ENCODE data around the gene CDH23.

The CDH23 gene

GRCh38 chr10:71678057-71678805 is 281.5 kb downstream of the CDH23 start:
- Mint-ChIP-seq H3K36me3 (no peaks in the 10 kb centered on the region), H3K27me3 (peaks cover 10% of the 10 kb centered on the region), H3K9me3 (no peaks in the 10 kb centered on the region), H3K4me3 (no peak overlapping the region), H3K4me1 (peaks cover 4% of the 10 kb centered on the region), H3K27ac (no peak overlapping the region)
- no peak for ATAC-seq (ENCODE audit: low read depth)
- DNase-seq (ENCODE audit: low spot score in 2 of 2) = no peak

GRCh38 chr10:71679425-71679824 is 282.7 kb downstream of the CDH23 start:
- ATAC-seq (ENCODE audit: low read depth) = no peak
- Mint-ChIP-seq H3K4me3 (no peak overlapping the region), H3K9me3 (no peaks in the 10 kb centered on the region), H3K4me1 (peaks cover 7% of the 10 kb centered on the region), H3K27ac (no peak overlapping the region), H3K36me3 (no peaks in the 10 kb centered on the region), H3K27me3 (peaks cover 10% of the 10 kb centered on the region)
- DNase-seq (ENCODE audit: low spot score in 2 of 2) = no peak

- ATAC-seq (ENCODE audit: low read depth) (no peak), DNase-seq (ENCODE audit: low spot score in 2 of 2) (no peak)
- H3K27me3 Mint-ChIP-seq = peaks cover 10% of the 10 kb centered on the region
- H3K27ac Mint-ChIP-seq = no peak overlapping the region
- peaks cover 10% of the 10 kb centered on the region for H3K4me1 Mint-ChIP-seq
- no peak overlapping the region for H3K4me3 Mint-ChIP-seq
- H3K9me3 Mint-ChIP-seq = no peaks in the 10 kb centered on the region
- H3K36me3 Mint-ChIP-seq = no peaks in the 10 kb centered on the region
These were observed 285.3 kb downstream of the CDH23 start for GRCh38 chr10:71681977-71682376.

GRCh38 chr10:71683301-71683700 is 286.6 kb downstream of the CDH23 start:
- Mint-ChIP-seq H3K36me3 (peaks cover 3% of the 10 kb centered on the region), H3K27ac (peak overlapping the region; percentile 2), H3K4me3 (no peak overlapping the region), H3K27me3 (peaks cover 2% of the 10 kb centered on the region), H3K4me1 (peaks cover 11% of the 10 kb centered on the region), H3K9me3 (peaks cover 5% of the 10 kb centered on the region)
- DNase-seq (ENCODE audit: low spot score in 2 of 2) (no peak), ATAC-seq (ENCODE audit: low read depth) (no peak)

- peaks cover 2% of the 10 kb centered on the region for H3K27me3 Mint-ChIP-seq
- H3K4me3 Mint-ChIP-seq = no peak overlapping the region
- no peak overlapping the region for H3K27ac Mint-ChIP-seq
- H3K36me3 Mint-ChIP-seq = peaks cover 3% of the 10 kb centered on the region
- peaks cover 5% of the 10 kb centered on the region for H3K9me3 Mint-ChIP-seq
- peaks cover 11% of the 10 kb centered on the region for H3K4me1 Mint-ChIP-seq
- DNase-seq (ENCODE audit: low spot score in 2 of 2) (no peak), ATAC-seq (ENCODE audit: low read depth) (peak; percentile 64)
These were observed 287.8 kb downstream of the CDH23 start for GRCh38 chr10:71684356-71685173.

- no peak overlapping the region for H3K27ac Mint-ChIP-seq
- H3K4me3 Mint-ChIP-seq = no peak overlapping the region
- no peak for DNase-seq (ENCODE audit: low spot score in 2 of 2)
- no peak for ATAC-seq (ENCODE audit: low read depth)
- H3K9me3 Mint-ChIP-seq = peaks cover 5% of the 10 kb centered on the region
- H3K36me3 Mint-ChIP-seq = peaks cover 3% of the 10 kb centered on the region
- peaks cover 2% of the 10 kb centered on the region for H3K27me3 Mint-ChIP-seq
- peaks cover 11% of the 10 kb centered on the region for H3K4me1 Mint-ChIP-seq
These were observed 289.0 kb downstream of the CDH23 start for GRCh38 chr10:71685554-71686232.

- no peak for DNase-seq (ENCODE audit: low spot score in 2 of 2)
- Mint-ChIP-seq H3K36me3 (peaks cover 3% of the 10 kb centered on the region), H3K27ac (no peak overlapping the region), H3K4me3 (no peak overlapping the region), H3K9me3 (peaks cover 5% of the 10 kb centered on the region), H3K27me3 (no peaks in the 10 kb centered on the region), H3K4me1 (peaks cover 11% of the 10 kb centered on the region)
- ATAC-seq (ENCODE audit: low read depth) = no peak
These were observed 290.4 kb downstream of the CDH23 start for GRCh38 chr10:71687077-71687476.

GRCh38 chr10:71687480-71687879 is 290.8 kb downstream of the CDH23 start:
- Mint-ChIP-seq H3K4me3 (no peak overlapping the region), H3K36me3 (peaks cover 3% of the 10 kb centered on the region), H3K4me1 (peaks cover 11% of the 10 kb centered on the region), H3K9me3 (peaks cover 5% of the 10 kb centered on the region), H3K27me3 (no peaks in the 10 kb centered on the region), H3K27ac (no peak overlapping the region)
- no peak for ATAC-seq (ENCODE audit: low read depth)
- no peak for DNase-seq (ENCODE audit: low spot score in 2 of 2)

- H3K4me3 Mint-ChIP-seq = no peak overlapping the region
- DNase-seq (ENCODE audit: low spot score in 2 of 2) = no peak
- peaks cover 11% of the 10 kb centered on the region for H3K4me1 Mint-ChIP-seq
- H3K27ac Mint-ChIP-seq = peak overlapping the region; percentile 95
- H3K36me3 Mint-ChIP-seq = peaks cover 3% of the 10 kb centered on the region
- no peak for ATAC-seq (ENCODE audit: low read depth)
- no peaks in the 10 kb centered on the region for H3K27me3 Mint-ChIP-seq
- peaks cover 5% of the 10 kb centered on the region for H3K9me3 Mint-ChIP-seq
These were observed 291.5 kb downstream of the CDH23 start for GRCh38 chr10:71688256-71688655.

GRCh38 chr10:71690094-71690720 is 293.5 kb downstream of the CDH23 start:
- no peak for DNase-seq (ENCODE audit: low spot score in 2 of 2)
- peaks cover 16% of the 10 kb centered on the region for H3K4me1 Mint-ChIP-seq
- no peaks in the 10 kb centered on the region for H3K27me3 Mint-ChIP-seq
- H3K4me3 Mint-ChIP-seq = no peak overlapping the region
- H3K9me3 Mint-ChIP-seq = peaks cover 5% of the 10 kb centered on the region
- peaks cover 3% of the 10 kb centered on the region for H3K36me3 Mint-ChIP-seq
- no peak overlapping the region for H3K27ac Mint-ChIP-seq
- ATAC-seq (ENCODE audit: low read depth) = no peak

GRCh38 chr10:71691405-71691804 is 294.7 kb downstream of the CDH23 start:
- Mint-ChIP-seq H3K9me3 (peaks cover 5% of the 10 kb centered on the region), H3K36me3 (peaks cover 3% of the 10 kb centered on the region), H3K27me3 (no peaks in the 10 kb centered on the region), H3K4me3 (no peak overlapping the region), H3K4me1 (peaks cover 20% of the 10 kb centered on the region), H3K27ac (no peak overlapping the region)
- ATAC-seq (ENCODE audit: low read depth) = no peak
- no peak for DNase-seq (ENCODE audit: low spot score in 2 of 2)

GRCh38 chr10:71692598-71693306 is 296.0 kb downstream of the CDH23 start:
- H3K27me3 Mint-ChIP-seq = no peaks in the 10 kb centered on the region
- H3K4me1 Mint-ChIP-seq = peaks cover 29% of the 10 kb centered on the region
- H3K36me3 Mint-ChIP-seq = peaks cover 3% of the 10 kb centered on the region
- H3K4me3 Mint-ChIP-seq = no peak overlapping the region
- DNase-seq (ENCODE audit: low spot score in 2 of 2) = no peak
- no peak overlapping the region for H3K27ac Mint-ChIP-seq
- H3K9me3 Mint-ChIP-seq = peaks cover 5% of the 10 kb centered on the region
- no peak for ATAC-seq (ENCODE audit: low read depth)

- ATAC-seq (ENCODE audit: low read depth) (no peak), DNase-seq (ENCODE audit: low spot score in 2 of 2) (no peak)
- Mint-ChIP-seq H3K27me3 (no peaks in the 10 kb centered on the region), H3K9me3 (no peaks in the 10 kb centered on the region), H3K27ac (no peak overlapping the region), H3K4me3 (no peak overlapping the region), H3K4me1 (peaks cover 27% of the 10 kb centered on the region), H3K36me3 (no peaks in the 10 kb centered on the region)
These were observed 296.7 kb downstream of the CDH23 start for GRCh38 chr10:71693377-71693776.
